Fibroblast of villous mesenchyme (primary cell): Measurements from ENCODE around the gene TRIM72. TPM values are rescaled to one million over a fixed set of nuclear protein-coding genes. Genes with fewer than 3 reads are reported as not detected.
"Not testable (repeated sequence)": the region's sequence is repeated elsewhere in the genome, so short reads cannot be mapped to it uniquely, and the experiment has no call there.

ENCODE experiments used
- DNase-seq: peaks from one replicate; pipeline ENCODE4 v3.0.0-alpha.2; 2010; ENCODE audit warnings: low read depth
- H3K4me3 ChIP-seq: 2 replicates; pipeline ENCODE4 v1.5.1; 2011; ENCODE audit warnings: low read depth, mild to moderate bottlenecking, low read length
- total RNA-seq: library from RNA; depleted of rRNA; stranded (reverse); fragments of >200 nt; gene quantifications from 2 replicates; pipeline ENCODE4 v1.2.3, GENCODE V29; 2012
- TF ChIP-seq, protein P1 (sequence below): IDR thresholded peaks from 2 replicates; pipeline ENCODE4 v1.5.1; 2012; ENCODE audit warnings: low read depth, mild to moderate bottlenecking, low read length; ENCODE audit not compliant: insufficient read depth

TRIM72 gene
- total RNA-seq, 1 donor = not detected

DNA sequence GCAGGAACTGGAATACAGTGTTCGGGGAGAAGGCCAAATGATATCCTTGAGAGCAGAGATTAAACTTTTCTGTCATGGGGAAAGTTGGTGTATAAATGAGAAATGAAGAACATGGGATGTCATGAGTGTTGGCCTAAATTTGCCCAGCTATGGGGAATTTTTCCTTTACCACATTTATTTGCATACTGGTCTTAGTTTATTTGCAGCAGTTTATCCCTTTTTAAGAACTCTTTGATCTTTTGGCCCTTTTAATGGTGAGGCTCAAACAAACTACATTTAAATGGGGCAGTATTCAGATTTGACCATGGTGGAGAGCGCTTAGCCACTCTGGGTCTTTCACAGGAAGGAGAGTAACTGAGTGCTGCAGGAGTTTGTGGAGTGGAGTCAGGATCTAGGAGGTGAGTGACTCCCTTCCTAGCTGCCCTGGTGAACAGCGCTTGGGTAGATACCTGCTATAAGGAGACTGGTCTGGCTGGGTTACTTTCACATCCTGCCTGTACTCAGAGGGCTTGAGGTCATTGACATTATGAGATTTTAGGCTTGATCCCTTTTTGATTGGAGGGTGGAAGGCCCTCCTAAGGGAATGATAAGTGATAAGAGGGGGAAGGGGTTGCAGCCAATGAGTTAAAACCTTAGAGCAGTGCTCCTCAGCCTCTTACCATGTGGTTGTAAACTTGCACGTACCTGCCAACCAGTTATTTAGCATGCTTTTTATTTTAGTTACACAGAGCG lies 22.1 kb upstream of the TRIM72 start:
- no peak overlapping the region for H3K4me3 ChIP-seq
- TF ChIP-seq, protein P1, sequence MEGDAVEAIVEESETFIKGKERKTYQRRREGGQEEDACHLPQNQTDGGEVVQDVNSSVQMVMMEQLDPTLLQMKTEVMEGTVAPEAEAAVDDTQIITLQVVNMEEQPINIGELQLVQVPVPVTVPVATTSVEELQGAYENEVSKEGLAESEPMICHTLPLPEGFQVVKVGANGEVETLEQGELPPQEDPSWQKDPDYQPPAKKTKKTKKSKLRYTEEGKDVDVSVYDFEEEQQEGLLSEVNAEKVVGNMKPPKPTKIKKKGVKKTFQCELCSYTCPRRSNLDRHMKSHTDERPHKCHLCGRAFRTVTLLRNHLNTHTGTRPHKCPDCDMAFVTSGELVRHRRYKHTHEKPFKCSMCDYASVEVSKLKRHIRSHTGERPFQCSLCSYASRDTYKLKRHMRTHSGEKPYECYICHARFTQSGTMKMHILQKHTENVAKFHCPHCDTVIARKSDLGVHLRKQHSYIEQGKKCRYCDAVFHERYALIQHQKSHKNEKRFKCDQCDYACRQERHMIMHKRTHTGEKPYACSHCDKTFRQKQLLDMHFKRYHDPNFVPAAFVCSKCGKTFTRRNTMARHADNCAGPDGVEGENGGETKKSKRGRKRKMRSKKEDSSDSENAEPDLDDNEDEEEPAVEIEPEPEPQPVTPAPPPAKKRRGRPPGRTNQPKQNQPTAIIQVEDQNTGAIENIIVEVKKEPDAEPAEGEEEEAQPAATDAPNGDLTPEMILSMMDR = no peak
- DNase-seq = no peak

DNA sequence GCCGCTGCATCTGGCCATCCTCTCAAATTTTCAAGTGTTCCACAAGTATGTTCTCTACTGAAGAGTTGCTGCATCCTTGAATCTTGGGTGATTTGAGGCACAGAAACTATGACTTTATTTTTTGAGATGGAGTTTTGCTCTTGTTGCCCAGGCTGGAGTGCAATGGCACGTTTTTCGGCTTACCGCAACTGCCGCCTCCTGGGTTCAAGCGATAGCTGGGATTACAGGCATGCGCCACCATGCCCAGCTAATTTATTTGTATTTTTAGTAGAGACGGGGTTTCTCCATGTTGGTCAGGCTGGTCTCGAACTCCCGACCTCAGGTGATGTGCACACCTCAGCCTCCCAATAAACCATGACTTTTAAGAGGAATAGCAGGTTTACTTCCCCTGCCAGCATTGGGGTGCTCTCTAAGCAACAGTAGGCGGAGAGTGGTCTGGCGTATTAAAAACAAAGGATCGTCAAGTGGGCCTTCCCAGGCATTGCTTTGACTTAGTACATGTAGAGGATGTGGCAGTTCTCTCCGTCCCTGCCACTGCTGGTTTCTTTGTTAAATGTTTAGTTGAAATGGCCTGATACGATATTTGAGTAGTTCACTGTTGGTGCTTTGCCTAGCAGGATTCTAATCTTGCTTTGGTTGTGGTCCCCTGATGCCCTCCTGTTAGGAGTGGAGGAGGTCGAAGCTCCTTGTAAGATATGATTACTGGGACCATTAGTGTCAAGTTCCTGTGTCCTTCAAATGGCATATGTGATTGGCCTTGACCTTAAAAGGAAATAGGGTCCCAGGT lies 20.9 kb upstream of the TRIM72 start:
- DNase-seq = no peak
- TF ChIP-seq, protein P1 = no peak

DNA sequence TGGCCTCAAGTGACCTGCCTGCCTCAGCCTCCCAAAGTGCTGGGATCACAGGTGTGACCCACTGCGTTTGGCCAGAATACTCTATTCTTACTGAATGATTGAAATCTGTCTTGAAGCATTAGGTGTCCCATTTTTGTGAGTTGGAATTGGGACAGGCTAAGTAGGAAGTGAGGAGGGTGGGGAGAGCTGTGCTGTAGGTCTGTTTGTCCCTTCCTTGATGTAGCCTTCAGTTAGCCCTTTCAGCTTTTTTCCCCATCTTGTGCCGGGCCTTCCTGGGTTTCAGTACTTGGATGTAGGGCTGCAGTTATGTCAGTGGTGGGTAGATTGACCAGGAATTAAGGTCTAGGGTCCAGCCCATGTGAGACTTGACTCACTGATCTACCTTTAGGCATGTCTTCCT lies 20.0 kb upstream of the TRIM72 start:
- no peak for DNase-seq
- H3K4me3 ChIP-seq = no peak overlapping the region
- TF ChIP-seq, protein P1 = no peak

More for the DNA sequence above, 20.9 kb upstream of the TRIM72 start:
- no peak overlapping the region for H3K4me3 ChIP-seq

DNA sequence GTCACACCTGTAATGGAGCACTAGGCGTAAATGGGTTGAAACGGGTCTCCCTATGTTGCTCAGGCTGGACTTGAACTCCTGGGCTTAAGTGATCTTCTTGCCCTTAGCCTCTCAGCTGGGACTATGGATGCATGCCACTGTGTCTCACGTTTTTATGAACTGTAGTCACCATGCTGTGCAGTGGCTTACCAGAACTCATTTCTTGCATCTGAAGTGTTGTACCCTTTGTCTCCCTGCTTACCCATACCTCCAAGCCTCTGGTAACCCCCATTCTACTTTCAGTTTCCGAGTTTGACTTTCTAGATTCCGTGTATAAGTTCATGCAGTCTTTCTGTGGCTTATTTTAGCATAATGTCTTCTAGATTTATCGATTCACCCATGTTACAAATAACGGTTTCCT lies 19.0 kb upstream of the TRIM72 start:
- TF ChIP-seq, protein P1 = no peak
- DNase-seq = no peak
- H3K4me3 ChIP-seq = no peak overlapping the region

DNA sequence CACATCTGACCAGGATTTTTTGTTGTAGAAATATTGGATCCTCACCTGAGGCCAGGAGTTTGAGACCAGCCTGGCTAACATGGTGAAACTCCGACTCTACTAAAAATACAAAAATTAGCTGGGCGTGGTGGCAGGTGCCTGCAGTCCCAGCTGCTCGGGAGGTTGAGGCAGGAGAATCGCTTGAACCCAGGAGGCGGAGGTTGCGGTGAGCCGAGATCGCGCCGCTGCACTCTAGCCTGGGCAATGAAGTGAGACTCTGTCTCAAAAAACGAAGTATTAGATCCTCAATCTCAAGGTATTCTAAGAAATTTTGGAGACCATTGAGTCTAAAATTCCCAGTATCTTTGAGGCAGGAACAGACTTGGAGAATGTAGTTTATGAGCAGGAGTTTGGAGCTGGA lies 18.1 kb upstream of the TRIM72 start:
- H3K4me3 ChIP-seq, DNase-seq: not testable (repeated sequence)

DNA sequence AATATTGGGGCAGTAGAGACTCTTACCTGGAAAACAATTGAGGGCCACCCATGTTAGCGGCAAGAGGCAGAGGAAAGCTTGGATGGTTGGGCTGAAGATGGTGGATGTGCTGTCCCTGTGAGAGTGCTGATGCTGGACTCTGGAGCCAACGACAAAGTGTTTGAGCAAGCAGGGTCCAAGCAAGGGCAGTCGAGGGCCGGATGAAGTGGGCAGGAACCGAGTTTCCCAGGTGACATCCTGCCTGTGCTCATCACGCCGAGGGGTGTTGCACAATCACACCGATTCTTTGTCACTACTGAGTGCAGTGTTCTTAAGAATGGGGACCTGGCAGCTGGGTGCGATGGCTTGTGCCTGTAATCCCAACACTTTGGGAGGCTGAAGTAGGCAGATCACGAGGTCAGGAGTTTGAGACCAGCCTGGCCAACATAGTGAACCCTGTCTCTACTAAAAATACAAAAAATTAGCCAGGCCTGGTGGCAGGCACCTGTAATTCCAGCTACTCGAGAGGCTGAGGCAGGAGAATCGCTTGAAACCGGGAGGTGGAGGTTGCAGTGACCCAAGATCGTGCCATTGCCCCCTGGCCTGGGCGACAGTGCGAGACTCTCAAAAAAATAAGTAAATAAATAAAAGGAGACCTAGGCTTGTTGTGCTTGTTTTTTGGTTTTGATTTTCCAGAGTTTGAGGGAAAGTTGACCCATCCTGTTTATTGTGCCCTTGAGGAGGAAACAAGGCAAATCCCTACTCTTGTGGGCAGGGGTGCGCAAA lies 17.4 kb upstream of the TRIM72 start:
- TF ChIP-seq, protein P1 = no peak
- DNase-seq = no peak
- no peak overlapping the region for H3K4me3 ChIP-seq
